HepG2 (cell line): Measurements from ENCODE around the gene UBE2N. TPM values are rescaled to one million over a fixed set of nuclear protein-coding genes. Genes with fewer than 3 reads are reported as not detected.
A peak's percentile ranks its signal among the peaks of the same experiment; 100 is the strongest.

Source experiments
- CTCF ChIP-seq: sonication (generic); formaldehyde crosslinking; IDR thresholded peaks from 2 replicates; pipeline ENCODE4 v1.5.0; 2020; ENCODE audit warnings: mild to moderate bottlenecking, missing genetic modification reagents, moderate library complexity
- LCORL ChIP-seq, 2 experiments: fragments of 450-650 bp in 1 of 2; sonication (generic) in 1 of 2; formaldehyde crosslinking in 1 of 2; IDR thresholded peaks; 2 replicates each; pipeline versions ENCODE4 v1.5.0 to v1.6.1; 2017 to 2020; ENCODE audit warnings: antibody characterized with exemption in 1 of 2, missing genetic modification reagents in 1 of 2
- NONO ChIP-seq, 2 experiments: fragments of 450-650 bp in 1 of 2; sonication (generic) in 1 of 2; formaldehyde crosslinking in 1 of 2; IDR thresholded peaks in 1 of 2; conservative IDR thresholded peaks in 1 of 2; 2 replicates each; pipeline versions ENCODE4 v1.6.1 to v1.8.0; 2017 to 2022; ENCODE audit warnings: mild to moderate bottlenecking in 1 of 2, missing genetic modification reagents in 1 of 2, moderate library complexity in 1 of 2
- PHF5A ChIP-seq: IDR thresholded peaks from one replicate; pipeline ENCODE4 v1.6.1; 2018; ENCODE audit warnings: low read depth, missing genetic modification reagents; ENCODE audit not compliant: unreplicated experiment
- REPIN1 ChIP-seq: sonication (generic); formaldehyde crosslinking; IDR thresholded peaks from 2 replicates; pipeline ENCODE4 v1.8.0; 2022; ENCODE audit warnings: missing genetic modification reagents, low read depth, mild to moderate bottlenecking, borderline replicate concordance
- SMAD1 ChIP-seq: sonication (generic); formaldehyde crosslinking; IDR thresholded peaks from 2 replicates; pipeline ENCODE4 v1.4.0; 2020; ENCODE audit warnings: missing genetic modification reagents, low read depth, mild to moderate bottlenecking, borderline replicate concordance
- TBX2 ChIP-seq: sonication (generic); formaldehyde crosslinking; IDR thresholded peaks from 2 replicates; pipeline ENCODE4 v1.5.0; 2020; ENCODE audit warnings: missing genetic modification reagents, mild to moderate bottlenecking, borderline replicate concordance
- ZNF468 ChIP-seq: sonication (generic); formaldehyde crosslinking; IDR thresholded peaks from 2 replicates; pipeline ENCODE4 v1.8.0; 2022; ENCODE audit warnings: mild to moderate bottlenecking, moderate library complexity, missing genetic modification reagents
- ZSCAN21 ChIP-seq: sonication (generic); formaldehyde crosslinking; IDR thresholded peaks from 2 replicates; pipeline ENCODE4 v1.8.0; 2022; ENCODE audit warnings: mild to moderate bottlenecking, missing genetic modification reagents, moderate library complexity, borderline replicate concordance
- polyA plus RNA-seq, 8 experiments: library from polyadenylated mRNA; depleted of rRNA in 3 of 8; stranded (reverse) in 7 of 8; unstranded in 1 of 8; fragments of >200 nt; fragmentation: Illumina TruSeq in 4 of 8; extraction: Trizol in 4 of 8; gene quantifications; 2 replicates each; pipeline versions ENCODE4 v1.2.1 to v1.2.3, GENCODE V29; 2011 to 2016; ENCODE audit warnings: low read depth in 4 of 8, missing spikeins in 1 of 8, mixed read lengths in 1 of 8; ENCODE audit not compliant: insufficient read depth in 1 of 8
- total RNA-seq, 5 experiments: library from RNA; depleted of rRNA; stranded (reverse); fragments of >200 nt; fragmentation: Illumina TruSeq; extraction: Trizol; gene quantifications; 2 replicates each; pipeline ENCODE4 v1.2.3, GENCODE V29; 2016; ENCODE audit warnings: low read depth in 1 of 5
- TF ChIP-seq, protein P1 (sequence below): sonication (generic); formaldehyde crosslinking; IDR thresholded peaks from 2 replicates; pipeline ENCODE4 v1.5.1; 2020; ENCODE audit warnings: missing genetic modification reagents, mild to moderate bottlenecking, borderline replicate concordance
- TF ChIP-seq, protein P2 (sequence below): sonication (generic); formaldehyde crosslinking; IDR thresholded peaks from 2 replicates; pipeline ENCODE4 v1.5.1; 2020; ENCODE audit warnings: mild to moderate bottlenecking, missing genetic modification reagents
- TF ChIP-seq, protein P3 (sequence below): sonication (generic); formaldehyde crosslinking; IDR thresholded peaks from 2 replicates; pipeline ENCODE4 v1.8.0; 2022; ENCODE audit warnings: missing genetic modification reagents, mild to moderate bottlenecking, borderline replicate concordance
- TF ChIP-seq, protein P4 (sequence below): sonication (generic); formaldehyde crosslinking; IDR thresholded peaks from 2 replicates; pipeline ENCODE4 v1.8.1; 2023; ENCODE audit warnings: missing genetic modification reagents, mild to moderate bottlenecking, borderline replicate concordance

The UBE2N gene
- total and polyA plus RNA-seq, 2 of the 13 experiments (the other 11 are each of a cell fraction or from before 2014, with no cell fraction given) = 188 to 197 TPM

- TF ChIP-seq PHF5A (CRISPR knock-in tag) (peak; percentile 30), ZNF468 (CRISPR knock-in tag) (no peak), TBX2 (CRISPR knock-in tag) (peak; percentile 87), REPIN1 (CRISPR knock-in tag) (peak; percentile 72; the same call in 1 of the 2 replicates), NONO (IDR thresholded peaks at IDR 0.05) (no peak), NONO (CRISPR knock-in tag; conservative IDR thresholded peaks at IDR 0.05) (peak; percentile 45), ZSCAN21 (CRISPR knock-in tag) (peak; percentile 72; the same call in 1 of the 2 replicates), SMAD1 (CRISPR knock-in tag) (no peak), CTCF (CRISPR knock-in tag) (peak; percentile 95), LCORL (IDR thresholded peaks at IDR 0.05) (no peak), LCORL (CRISPR knock-in tag; IDR thresholded peaks at IDR 0.05) (peak; percentile 78)
- TF ChIP-seq, protein P1, sequence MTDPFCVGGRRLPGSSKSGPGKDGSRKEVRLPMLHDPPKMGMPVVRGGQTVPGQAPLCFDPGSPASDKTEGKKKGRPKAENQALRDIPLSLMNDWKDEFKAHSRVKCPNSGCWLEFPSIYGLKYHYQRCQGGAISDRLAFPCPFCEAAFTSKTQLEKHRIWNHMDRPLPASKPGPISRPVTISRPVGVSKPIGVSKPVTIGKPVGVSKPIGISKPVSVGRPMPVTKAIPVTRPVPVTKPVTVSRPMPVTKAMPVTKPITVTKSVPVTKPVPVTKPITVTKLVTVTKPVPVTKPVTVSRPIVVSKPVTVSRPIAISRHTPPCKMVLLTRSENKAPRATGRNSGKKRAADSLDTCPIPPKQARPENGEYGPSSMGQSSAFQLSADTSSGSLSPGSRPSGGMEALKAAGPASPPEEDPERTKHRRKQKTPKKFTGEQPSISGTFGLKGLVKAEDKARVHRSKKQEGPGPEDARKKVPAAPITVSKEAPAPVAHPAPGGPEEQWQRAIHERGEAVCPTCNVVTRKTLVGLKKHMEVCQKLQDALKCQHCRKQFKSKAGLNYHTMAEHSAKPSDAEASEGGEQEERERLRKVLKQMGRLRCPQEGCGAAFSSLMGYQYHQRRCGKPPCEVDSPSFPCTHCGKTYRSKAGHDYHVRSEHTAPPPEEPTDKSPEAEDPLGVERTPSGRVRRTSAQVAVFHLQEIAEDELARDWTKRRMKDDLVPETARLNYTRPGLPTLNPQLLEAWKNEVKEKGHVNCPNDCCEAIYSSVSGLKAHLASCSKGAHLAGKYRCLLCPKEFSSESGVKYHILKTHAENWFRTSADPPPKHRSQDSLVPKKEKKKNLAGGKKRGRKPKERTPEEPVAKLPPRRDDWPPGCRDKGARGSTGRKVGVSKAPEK (CRISPR knock-in tag) = no peak
- TF ChIP-seq, protein P2, sequence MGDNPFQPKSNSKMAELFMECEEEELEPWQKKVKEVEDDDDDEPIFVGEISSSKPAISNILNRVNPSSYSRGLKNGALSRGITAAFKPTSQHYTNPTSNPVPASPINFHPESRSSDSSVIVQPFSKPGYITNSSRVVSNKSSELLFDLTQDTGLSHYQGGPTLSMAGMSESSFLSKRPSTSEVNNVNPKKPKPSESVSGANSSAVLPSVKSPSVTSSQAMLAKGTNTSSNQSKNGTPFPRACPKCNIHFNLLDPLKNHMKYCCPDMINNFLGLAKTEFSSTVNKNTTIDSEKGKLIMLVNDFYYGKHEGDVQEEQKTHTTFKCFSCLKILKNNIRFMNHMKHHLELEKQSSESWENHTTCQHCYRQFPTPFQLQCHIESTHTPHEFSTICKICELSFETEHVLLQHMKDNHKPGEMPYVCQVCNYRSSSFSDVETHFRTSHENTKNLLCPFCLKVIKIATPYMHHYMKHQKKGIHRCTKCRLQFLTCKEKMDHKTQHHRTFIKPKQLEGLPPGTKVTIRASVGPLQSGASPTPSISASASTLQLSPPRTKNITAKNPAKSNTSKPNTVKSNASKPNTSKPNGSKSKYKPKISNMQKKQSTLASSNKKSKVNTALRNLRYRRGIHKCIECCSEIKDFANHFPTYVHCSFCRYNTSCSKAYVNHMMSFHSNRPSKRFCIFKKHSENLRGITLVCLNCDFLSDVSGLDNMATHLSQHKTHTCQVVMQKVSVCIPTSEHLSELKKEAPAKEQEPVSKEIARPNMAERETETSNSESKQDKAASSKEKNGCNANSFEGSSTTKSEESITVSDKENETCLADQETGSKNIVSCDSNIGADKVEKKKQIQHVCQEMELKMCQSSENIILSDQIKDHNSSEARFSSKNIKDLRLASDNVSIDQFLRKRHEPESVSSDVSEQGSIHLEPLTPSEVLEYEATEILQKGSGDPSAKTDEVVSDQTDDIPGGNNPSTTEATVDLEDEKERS (CRISPR knock-in tag) = peak; percentile 90
- TF ChIP-seq, protein P3, sequence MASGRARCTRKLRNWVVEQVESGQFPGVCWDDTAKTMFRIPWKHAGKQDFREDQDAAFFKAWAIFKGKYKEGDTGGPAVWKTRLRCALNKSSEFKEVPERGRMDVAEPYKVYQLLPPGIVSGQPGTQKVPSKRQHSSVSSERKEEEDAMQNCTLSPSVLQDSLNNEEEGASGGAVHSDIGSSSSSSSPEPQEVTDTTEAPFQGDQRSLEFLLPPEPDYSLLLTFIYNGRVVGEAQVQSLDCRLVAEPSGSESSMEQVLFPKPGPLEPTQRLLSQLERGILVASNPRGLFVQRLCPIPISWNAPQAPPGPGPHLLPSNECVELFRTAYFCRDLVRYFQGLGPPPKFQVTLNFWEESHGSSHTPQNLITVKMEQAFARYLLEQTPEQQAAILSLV (CRISPR knock-in tag) = peak; percentile 48; the same call in 1 of the 2 replicates
- TF ChIP-seq, protein P4, sequence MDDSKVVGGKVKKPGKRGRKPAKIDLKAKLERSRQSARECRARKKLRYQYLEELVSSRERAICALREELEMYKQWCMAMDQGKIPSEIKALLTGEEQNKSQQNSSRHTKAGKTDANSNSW (CRISPR knock-in tag) = no peak; the same call in 1 of the 2 replicates
Measured at GRCh38 chr12:93467351-93468007, 25.7 kb upstream of the UBE2N start, which contains the start of gene MRPL42 (continued).
